SK-N-SH (cell line): ENCODE results near the gene SUGP2.

Experiments used
- RAD21 ChIP-seq: IDR thresholded peaks from 2 replicates; pipeline ENCODE4 v1.6.1; 2012; ENCODE audit warnings: mild to moderate bottlenecking, low read length
- TF ChIP-seq, protein P1 (sequence below): IDR thresholded peaks from 2 replicates; pipeline ENCODE4 v1.6.1; 2012; ENCODE audit warnings: mild to moderate bottlenecking, low read depth, low read length, moderate library complexity
- TF ChIP-seq, protein P2 (sequence below): fragments of 200-600 bp; sonication (generic); IDR thresholded peaks from 2 replicates; pipeline ENCODE4 v1.6.1; 2017; ENCODE audit warnings: antibody characterized with exemption, mild to moderate bottlenecking, moderate library complexity

DNA sequence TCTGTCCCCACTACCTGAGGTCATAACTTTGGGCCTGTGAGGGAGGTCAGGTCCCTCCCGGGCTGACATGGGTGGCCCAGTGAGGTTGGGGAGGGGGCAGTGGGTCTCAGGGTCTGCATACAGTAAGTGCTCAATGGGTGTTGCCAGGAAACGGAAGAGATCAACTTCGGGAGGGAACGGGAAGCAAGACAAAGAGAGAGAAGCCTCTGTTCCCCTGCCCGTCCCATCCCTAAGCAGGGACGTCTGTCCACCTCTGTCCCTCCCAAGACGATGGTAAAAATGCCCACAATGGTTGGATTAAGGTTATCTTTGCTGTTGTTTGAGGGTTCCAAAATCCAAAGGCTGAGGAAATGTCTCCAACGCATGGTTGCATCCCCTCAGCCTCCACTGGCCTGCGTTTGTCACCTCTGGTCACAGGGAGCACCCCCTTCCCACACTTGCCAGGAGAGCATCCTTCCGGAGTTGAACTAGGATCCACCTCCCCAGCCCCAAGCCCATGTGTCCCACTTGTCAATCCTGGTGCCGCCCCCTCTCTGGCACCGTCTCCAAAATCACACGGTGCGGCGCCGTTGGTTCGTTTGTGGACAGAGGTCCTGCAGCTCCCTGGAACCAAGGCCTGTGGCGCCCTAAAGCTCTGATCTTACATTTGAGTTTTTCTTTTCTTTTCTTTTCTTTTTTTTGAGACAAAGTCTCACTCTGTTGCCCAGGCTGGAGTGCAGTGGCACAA lies 91.5 kb downstream of the SUGP2 start:
- TF ChIP-seq, protein P1, sequence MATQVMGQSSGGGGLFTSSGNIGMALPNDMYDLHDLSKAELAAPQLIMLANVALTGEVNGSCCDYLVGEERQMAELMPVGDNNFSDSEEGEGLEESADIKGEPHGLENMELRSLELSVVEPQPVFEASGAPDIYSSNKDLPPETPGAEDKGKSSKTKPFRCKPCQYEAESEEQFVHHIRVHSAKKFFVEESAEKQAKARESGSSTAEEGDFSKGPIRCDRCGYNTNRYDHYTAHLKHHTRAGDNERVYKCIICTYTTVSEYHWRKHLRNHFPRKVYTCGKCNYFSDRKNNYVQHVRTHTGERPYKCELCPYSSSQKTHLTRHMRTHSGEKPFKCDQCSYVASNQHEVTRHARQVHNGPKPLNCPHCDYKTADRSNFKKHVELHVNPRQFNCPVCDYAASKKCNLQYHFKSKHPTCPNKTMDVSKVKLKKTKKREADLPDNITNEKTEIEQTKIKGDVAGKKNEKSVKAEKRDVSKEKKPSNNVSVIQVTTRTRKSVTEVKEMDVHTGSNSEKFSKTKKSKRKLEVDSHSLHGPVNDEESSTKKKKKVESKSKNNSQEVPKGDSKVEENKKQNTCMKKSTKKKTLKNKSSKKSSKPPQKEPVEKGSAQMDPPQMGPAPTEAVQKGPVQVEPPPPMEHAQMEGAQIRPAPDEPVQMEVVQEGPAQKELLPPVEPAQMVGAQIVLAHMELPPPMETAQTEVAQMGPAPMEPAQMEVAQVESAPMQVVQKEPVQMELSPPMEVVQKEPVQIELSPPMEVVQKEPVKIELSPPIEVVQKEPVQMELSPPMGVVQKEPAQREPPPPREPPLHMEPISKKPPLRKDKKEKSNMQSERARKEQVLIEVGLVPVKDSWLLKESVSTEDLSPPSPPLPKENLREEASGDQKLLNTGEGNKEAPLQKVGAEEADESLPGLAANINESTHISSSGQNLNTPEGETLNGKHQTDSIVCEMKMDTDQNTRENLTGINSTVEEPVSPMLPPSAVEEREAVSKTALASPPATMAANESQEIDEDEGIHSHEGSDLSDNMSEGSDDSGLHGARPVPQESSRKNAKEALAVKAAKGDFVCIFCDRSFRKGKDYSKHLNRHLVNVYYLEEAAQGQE = no peak
- TF ChIP-seq, protein P2, sequence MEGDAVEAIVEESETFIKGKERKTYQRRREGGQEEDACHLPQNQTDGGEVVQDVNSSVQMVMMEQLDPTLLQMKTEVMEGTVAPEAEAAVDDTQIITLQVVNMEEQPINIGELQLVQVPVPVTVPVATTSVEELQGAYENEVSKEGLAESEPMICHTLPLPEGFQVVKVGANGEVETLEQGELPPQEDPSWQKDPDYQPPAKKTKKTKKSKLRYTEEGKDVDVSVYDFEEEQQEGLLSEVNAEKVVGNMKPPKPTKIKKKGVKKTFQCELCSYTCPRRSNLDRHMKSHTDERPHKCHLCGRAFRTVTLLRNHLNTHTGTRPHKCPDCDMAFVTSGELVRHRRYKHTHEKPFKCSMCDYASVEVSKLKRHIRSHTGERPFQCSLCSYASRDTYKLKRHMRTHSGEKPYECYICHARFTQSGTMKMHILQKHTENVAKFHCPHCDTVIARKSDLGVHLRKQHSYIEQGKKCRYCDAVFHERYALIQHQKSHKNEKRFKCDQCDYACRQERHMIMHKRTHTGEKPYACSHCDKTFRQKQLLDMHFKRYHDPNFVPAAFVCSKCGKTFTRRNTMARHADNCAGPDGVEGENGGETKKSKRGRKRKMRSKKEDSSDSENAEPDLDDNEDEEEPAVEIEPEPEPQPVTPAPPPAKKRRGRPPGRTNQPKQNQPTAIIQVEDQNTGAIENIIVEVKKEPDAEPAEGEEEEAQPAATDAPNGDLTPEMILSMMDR = no peak
- no peak for TF ChIP-seq RAD21
